Measurements from ENCODE around the gene PLEKHG2.

PLEKHG2 gene

DNA sequence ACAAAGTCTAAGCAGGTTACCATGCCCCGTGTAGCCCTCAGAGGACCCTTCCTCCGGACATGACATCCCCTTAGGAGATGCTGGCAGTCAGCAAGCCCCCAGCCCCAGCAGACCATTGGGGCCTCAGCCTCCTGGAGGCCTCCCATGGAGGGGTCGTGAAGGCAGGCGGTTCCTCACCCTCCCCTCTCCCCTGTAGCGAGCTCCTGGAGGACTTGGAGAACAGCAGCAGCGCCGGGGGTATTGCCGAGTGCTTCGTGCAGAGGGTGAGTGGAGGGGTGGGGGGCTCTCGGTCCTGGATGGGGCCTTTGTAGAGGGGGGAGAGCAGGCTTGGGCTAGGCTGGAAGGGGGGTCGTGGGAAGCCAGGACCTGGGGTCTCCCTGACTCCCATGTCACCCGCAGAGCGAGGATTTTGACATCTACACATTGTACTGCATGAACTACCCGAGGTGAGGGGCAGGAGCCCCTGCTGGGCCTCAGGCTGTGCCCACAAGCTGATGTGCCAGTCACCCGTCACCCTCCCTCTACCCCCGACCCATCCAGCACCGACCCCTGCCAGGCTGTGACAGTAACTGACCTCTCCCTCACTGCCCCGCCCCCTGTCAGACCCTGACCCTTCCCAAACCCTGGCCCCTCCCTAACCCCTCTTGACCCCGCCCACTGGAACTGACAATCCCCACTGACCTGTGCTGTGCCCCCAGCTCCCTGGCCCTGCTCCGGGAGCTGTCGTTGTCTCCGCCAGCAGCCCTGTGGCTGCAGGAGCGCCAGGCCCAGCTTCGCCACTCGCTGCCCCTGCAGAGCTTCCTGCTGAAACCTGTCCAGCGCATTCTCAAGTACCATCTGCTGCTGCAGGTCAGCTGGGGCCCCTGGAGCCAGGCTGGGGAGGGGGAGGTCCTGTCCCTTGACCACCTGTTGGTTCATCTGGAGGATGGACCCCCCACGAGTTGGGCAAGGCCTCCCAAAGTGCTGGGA lies 4.0 kb downstream of the PLEKHG2 start:
- Histone ChIP-seq H3K4me3 (ENCODE audit: low read length) (no peak overlapping the region), H3K27me3 (replicated peaks; ENCODE audit: control insufficient read depth, insufficient read depth, low read length) (no peaks in the 10 kb centered on the region), H3K9me3 (ENCODE audit: control insufficient read depth, low read length) (no peaks in the 10 kb centered on the region), H3K9ac (ENCODE audit: low read length) (peak overlapping the region; percentile 98), H3K4me1 (ENCODE audit: control insufficient read depth, insufficient read depth, low read length) (peaks cover 25% of the 10 kb centered on the region), H3K36me3 (ENCODE audit: control insufficient read depth, insufficient read depth, low read length, severe bottlenecking) (peaks cover 17% of the 10 kb centered on the region)
- DNase-seq (ENCODE audit: low read depth) = no peak

DNA sequence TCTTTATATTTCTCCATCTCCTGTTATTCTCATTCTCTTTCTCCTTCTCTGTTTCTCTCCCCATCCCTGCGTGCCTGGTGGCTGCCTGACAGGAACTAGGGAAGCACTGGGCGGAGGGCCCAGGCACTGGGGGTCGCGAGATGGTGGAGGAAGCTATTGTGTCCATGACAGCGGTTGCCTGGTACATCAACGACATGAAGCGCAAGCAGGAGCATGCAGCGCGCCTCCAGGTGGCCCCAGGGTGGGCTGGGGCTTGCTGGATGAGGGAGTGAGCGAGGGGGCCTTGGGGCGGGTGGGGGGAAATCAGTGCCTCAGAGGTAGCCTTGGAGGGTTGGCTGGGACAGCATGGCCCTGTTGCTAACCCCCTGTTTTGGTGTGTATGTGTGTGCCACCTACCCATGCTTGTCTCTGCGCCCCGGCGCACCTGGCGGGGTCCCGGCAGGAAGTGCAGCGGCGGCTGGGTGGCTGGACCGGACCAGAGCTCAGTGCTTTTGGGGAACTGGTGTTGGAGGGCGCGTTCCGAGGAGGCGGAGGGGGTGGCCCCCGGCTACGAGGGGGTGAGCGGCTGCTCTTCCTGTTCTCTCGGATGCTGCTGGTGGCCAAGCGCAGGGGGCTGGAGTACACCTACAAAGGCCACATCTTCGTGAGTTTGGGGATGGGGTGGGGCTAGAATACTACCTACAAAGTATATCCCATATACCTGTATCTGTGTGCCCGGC lies 5.2 kb downstream of the PLEKHG2 start:
- Histone ChIP-seq H3K27me3 (replicated peaks; ENCODE audit: control insufficient read depth, insufficient read depth, low read length) (no peaks in the 10 kb centered on the region), H3K4me1 (ENCODE audit: control insufficient read depth, insufficient read depth, low read length) (peaks cover 23% of the 10 kb centered on the region), H3K9me3 (ENCODE audit: control insufficient read depth, low read length) (no peaks in the 10 kb centered on the region), H3K9ac (ENCODE audit: low read length) (no peak overlapping the region), H3K4me3 (ENCODE audit: low read length) (no peak overlapping the region), H3K36me3 (ENCODE audit: control insufficient read depth, insufficient read depth, low read length, severe bottlenecking) (peaks cover 23% of the 10 kb centered on the region)
- no peak for DNase-seq (ENCODE audit: low read depth)

DNA sequence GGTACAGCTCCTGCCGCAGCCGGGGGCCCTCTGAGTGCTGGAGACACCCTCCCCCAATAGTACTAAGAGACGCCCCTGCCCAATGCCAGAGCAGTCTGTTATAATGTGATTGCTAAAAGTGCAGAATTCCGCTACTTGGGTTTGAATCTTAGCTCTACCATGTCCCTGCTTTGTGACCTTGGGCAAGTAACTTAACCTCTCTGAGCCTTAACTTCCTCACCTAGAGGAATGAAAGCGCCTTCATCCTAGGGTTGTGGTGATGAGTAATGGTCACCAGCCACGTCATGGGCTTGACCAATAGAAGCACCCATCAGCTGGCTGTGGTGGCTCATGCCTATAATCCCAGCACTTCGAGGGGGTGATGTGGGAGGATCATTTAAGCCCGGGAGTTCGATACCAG lies 6.5 kb downstream of the PLEKHG2 start:
- Histone ChIP-seq H3K4me1 (ENCODE audit: control insufficient read depth, insufficient read depth, low read length) (peaks cover 20% of the 10 kb centered on the region), H3K4me3 (ENCODE audit: low read length) (no peak overlapping the region), H3K36me3 (ENCODE audit: control insufficient read depth, insufficient read depth, low read length, severe bottlenecking) (peaks cover 31% of the 10 kb centered on the region), H3K27me3 (replicated peaks; ENCODE audit: control insufficient read depth, insufficient read depth, low read length) (no peaks in the 10 kb centered on the region), H3K9me3 (ENCODE audit: control insufficient read depth, low read length) (no peaks in the 10 kb centered on the region), H3K9ac (ENCODE audit: low read length) (no peak overlapping the region)
- DNase-seq (ENCODE audit: low read depth) = no peak

DNA sequence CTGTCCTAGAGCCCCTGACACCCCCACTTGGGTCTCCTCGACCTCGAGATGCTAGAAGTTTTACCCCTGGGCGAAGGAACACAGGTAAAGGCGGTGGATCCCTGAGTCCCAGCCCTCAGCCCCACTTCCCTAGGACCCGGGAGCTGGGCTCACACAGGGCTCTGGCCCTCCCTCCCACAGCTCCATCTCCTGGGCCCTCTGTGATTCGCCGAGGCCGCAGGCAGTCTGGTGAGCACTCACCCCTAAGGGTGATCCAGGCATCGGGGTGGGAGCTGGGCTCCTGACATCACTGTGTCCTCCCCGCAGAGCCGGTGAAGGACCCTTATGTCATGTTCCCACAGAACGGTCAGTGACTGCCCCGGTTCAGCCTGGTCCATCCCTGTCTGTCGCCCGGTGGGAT lies 8.3 kb downstream of the PLEKHG2 start:
- Histone ChIP-seq H3K36me3 (ENCODE audit: control insufficient read depth, insufficient read depth, low read length, severe bottlenecking) (peaks cover 39% of the 10 kb centered on the region), H3K4me3 (ENCODE audit: low read length) (no peak overlapping the region), H3K27me3 (replicated peaks; ENCODE audit: control insufficient read depth, insufficient read depth, low read length) (no peaks in the 10 kb centered on the region), H3K9ac (ENCODE audit: low read length) (no peak overlapping the region), H3K4me1 (ENCODE audit: control insufficient read depth, insufficient read depth, low read length) (peaks cover 3% of the 10 kb centered on the region), H3K9me3 (ENCODE audit: control insufficient read depth, low read length) (no peaks in the 10 kb centered on the region)
- no peak for DNase-seq (ENCODE audit: low read depth)

DNA sequence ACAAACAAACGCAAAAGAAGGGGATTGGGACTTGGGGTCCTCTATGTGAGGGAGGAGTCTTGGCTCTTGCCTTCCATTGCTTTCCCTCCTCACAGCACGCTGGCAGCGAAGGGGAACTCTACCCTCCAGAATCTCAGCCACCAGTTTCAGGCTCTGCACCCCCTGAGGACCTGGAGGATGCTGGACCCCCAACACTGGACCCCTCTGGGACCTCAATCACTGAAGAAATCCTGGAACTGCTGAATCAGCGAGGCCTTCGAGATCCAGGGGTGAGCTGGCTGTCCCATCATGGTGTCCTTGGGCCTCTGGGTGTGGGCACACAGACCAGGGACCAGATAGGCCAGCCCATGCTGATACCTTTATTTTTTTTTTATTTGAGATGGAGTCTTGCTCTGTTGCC lies 9.6 kb downstream of the PLEKHG2 start:
- no peak for DNase-seq (ENCODE audit: low read depth)
- no peak overlapping the region for H3K9ac ChIP-seq (ENCODE audit: low read length)
- H3K4me1 ChIP-seq (ENCODE audit: control insufficient read depth, insufficient read depth, low read length) = no peaks in the 10 kb centered on the region
- H3K36me3 ChIP-seq (ENCODE audit: control insufficient read depth, insufficient read depth, low read length, severe bottlenecking) = peaks cover 39% of the 10 kb centered on the region
- H3K27me3 ChIP-seq (replicated peaks; ENCODE audit: control insufficient read depth, insufficient read depth, low read length) = no peaks in the 10 kb centered on the region
- H3K9me3 ChIP-seq (ENCODE audit: control insufficient read depth, low read length) = no peaks in the 10 kb centered on the region
- no peak overlapping the region for H3K4me3 ChIP-seq (ENCODE audit: low read length)

DNA sequence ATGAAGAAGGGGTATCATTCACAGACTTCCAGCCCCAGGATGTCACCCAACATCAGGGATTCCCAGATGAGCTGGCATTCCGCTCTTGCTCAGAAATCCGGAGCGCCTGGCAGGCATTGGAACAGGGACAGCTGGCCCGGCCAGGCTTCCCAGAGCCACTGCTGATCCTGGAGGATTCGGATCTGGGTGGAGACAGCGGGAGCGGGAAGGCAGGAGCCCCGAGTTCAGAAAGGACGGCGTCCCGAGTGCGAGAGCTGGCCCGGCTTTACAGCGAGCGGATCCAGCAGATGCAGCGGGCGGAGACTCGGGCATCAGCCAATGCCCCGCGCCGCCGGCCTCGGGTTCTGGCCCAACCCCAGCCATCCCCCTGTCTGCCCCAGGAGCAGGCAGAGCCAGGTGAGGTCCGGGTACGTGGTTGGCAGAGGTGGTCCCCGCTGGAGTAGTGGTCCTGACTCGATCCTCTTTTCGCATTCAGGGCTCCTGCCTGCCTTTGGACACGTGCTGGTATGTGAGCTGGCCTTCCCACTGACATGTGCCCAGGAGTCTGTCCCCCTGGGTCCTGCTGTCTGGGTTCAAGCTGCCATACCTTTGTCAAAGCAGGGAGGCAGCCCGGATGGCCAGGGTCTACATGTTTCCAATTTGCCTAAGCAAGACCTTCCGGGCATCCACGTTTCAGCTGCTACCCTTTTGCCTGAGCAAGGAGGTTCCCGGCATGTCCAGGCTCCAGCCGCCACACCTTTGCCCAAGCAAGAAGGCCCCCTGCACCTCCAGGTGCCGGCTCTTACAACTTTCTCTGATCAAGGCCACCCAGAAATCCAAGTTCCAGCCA lies 11.0 kb downstream of the PLEKHG2 start:
- H3K9me3 ChIP-seq (ENCODE audit: control insufficient read depth, low read length) = no peaks in the 10 kb centered on the region
- H3K27me3 ChIP-seq (replicated peaks; ENCODE audit: control insufficient read depth, insufficient read depth, low read length) = no peaks in the 10 kb centered on the region
- no peak for DNase-seq (ENCODE audit: low read depth)
- peaks cover 7% of the 10 kb centered on the region for H3K4me1 ChIP-seq (ENCODE audit: control insufficient read depth, insufficient read depth, low read length)
- no peak overlapping the region for H3K4me3 ChIP-seq (ENCODE audit: low read length)
- peaks cover 38% of the 10 kb centered on the region for H3K36me3 ChIP-seq (ENCODE audit: control insufficient read depth, insufficient read depth, low read length, severe bottlenecking)
- no peak overlapping the region for H3K9ac ChIP-seq (ENCODE audit: low read length)

DNA sequence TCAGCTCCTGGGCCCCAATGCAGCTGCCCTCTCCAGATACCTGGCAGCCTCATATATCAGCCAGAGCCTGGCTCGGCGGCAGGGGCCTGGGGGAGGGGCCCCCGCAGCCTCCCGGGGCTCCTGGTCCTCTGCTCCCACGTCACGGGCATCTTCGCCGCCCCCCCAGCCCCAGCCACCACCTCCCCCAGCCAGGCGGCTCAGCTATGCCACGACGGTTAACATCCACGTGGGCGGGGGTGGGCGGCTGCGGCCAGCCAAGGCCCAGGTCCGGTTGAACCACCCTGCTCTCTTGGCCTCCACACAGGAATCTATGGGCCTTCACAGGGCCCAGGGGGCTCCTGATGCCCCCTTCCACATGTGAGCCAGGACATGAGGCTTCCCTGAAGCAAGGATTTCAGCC lies 12.5 kb downstream of the PLEKHG2 start:
- DNase-seq (ENCODE audit: low read depth) = no peak
- Histone ChIP-seq H3K36me3 (ENCODE audit: control insufficient read depth, insufficient read depth, low read length, severe bottlenecking) (peaks cover 30% of the 10 kb centered on the region), H3K4me3 (ENCODE audit: low read length) (no peak overlapping the region), H3K27me3 (replicated peaks; ENCODE audit: control insufficient read depth, insufficient read depth, low read length) (no peaks in the 10 kb centered on the region), H3K9ac (ENCODE audit: low read length) (no peak overlapping the region), H3K9me3 (ENCODE audit: control insufficient read depth, low read length) (no peaks in the 10 kb centered on the region), H3K4me1 (ENCODE audit: control insufficient read depth, insufficient read depth, low read length) (peaks cover 14% of the 10 kb centered on the region)

DNA sequence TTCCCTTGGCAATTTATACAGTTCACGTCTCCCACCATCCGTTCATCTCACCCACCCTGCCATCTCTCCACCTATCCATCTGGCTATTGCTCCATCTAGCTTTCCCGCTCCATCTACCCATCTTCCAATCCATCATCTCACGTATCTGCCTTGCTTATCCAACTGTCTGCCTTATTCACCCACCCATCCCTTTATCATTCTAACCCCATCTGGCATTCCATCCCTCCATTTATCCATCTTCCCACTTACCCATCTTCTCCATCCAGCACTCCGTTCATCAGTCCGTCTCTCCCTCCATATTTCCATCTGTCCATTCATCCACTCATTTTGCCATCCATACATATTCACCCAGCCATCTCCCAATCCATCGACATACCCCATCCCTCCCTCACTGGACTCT lies 13.3 kb downstream of the PLEKHG2 start:
- Histone ChIP-seq H3K9me3 (ENCODE audit: control insufficient read depth, low read length) (no peaks in the 10 kb centered on the region), H3K9ac (ENCODE audit: low read length) (no peak overlapping the region), H3K4me1 (ENCODE audit: control insufficient read depth, insufficient read depth, low read length) (peaks cover 14% of the 10 kb centered on the region), H3K36me3 (ENCODE audit: control insufficient read depth, insufficient read depth, low read length, severe bottlenecking) (peaks cover 23% of the 10 kb centered on the region), H3K4me3 (ENCODE audit: low read length) (no peak overlapping the region), H3K27me3 (replicated peaks; ENCODE audit: control insufficient read depth, insufficient read depth, low read length) (no peaks in the 10 kb centered on the region)
- DNase-seq (ENCODE audit: low read depth) = no peak

DNA sequence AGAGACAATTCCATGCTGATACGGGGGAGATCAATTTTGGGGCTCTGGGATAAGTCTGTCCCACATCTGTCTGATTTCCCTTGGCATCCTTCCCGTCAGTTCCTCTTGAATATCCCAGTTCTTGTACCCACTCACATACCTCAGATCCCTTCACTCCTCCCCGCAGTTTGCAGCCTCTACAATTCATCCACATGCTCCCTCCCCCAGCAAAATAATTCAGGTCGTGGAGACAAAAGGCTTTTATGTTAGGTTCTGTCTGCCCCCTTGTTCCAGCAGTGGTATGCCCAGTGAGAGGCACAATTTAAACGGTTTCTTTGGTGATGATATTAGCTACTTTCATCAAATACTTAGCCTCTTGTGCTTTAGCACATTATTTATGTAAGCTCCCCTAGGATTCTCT lies 13.7 kb downstream of the PLEKHG2 start:
- no peak for DNase-seq (ENCODE audit: low read depth)
- H3K4me3 ChIP-seq (ENCODE audit: low read length) = no peak overlapping the region
- H3K4me1 ChIP-seq (ENCODE audit: control insufficient read depth, insufficient read depth, low read length) = peaks cover 14% of the 10 kb centered on the region
- no peaks in the 10 kb centered on the region for H3K9me3 ChIP-seq (ENCODE audit: control insufficient read depth, low read length)
- H3K9ac ChIP-seq (ENCODE audit: low read length) = no peak overlapping the region
- no peaks in the 10 kb centered on the region for H3K27me3 ChIP-seq (replicated peaks; ENCODE audit: control insufficient read depth, insufficient read depth, low read length)
- H3K36me3 ChIP-seq (ENCODE audit: control insufficient read depth, insufficient read depth, low read length, severe bottlenecking) = peaks cover 23% of the 10 kb centered on the region

DNA sequence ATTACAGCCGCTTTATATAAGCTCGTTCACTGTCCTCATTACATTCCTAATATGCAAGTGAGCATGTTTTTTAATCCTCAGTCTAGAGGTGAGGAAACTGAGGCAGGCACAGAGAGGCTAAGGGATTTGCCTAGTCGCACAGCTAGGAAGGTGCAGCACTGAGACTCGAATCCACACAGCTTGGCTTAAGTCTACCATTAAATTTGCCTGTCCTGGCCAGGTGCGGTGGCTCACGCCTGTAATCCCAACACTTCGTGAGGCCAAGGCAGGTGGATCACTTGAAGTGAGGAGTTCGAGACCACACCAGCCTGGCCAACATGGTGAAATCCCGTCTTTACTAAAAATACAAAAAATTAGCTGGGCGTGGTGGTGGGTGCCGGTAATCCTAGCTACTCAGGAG lies 15.2 kb downstream of the PLEKHG2 start:
- Histone ChIP-seq H3K27me3 (replicated peaks; ENCODE audit: control insufficient read depth, insufficient read depth, low read length) (no peaks in the 10 kb centered on the region), H3K9me3 (ENCODE audit: control insufficient read depth, low read length) (no peaks in the 10 kb centered on the region), H3K9ac (ENCODE audit: low read length) (no peak overlapping the region), H3K4me3 (ENCODE audit: low read length) (no peak overlapping the region), H3K36me3 (ENCODE audit: control insufficient read depth, insufficient read depth, low read length, severe bottlenecking) (peaks cover 27% of the 10 kb centered on the region), H3K4me1 (ENCODE audit: control insufficient read depth, insufficient read depth, low read length) (peaks cover 14% of the 10 kb centered on the region)
- no peak for DNase-seq (ENCODE audit: low read depth)

Measured in adipocyte (in vitro differentiated cells).